HepG2 (cell line): ENCODE measurements around the gene MTMR6. TPM values are rescaled to one million over a fixed set of nuclear protein-coding genes. Genes with fewer than 3 reads are reported as not detected.

Source experiments
- ATAC-seq: fragments of 200-7000 bp; cut with Tn5 transposase; 3 replicates; pipeline ENCODE4 v1.9.1; 2020; ENCODE audit warnings: mild to moderate bottlenecking, moderate library complexity
- BruUV-seq: library from RNA; stranded (reverse); fragments of 400-500 nt; replicated peaks from 2 replicates; lab custom pipeline; 2021; lab: Mats Ljungman, UMichigan
- CTCF ChIA-PET: fragments of 300-600 bp; formaldehyde crosslinking; extraction: SDS; loops from one replicate; lab custom pipeline; 2021; ENCODE audit warnings: low total read pairs, inconsistent platforms, low intra/inter-chr PET ratio; lab: Yijun Ruan, JAX
- POLR2A ChIA-PET: fragments of 350-600 bp; sonication (Branson Sonifier 250); formaldehyde crosslinking; loops from one replicate; lab custom pipeline; 2020; ENCODE audit warnings: antibody characterized with exemption, inconsistent platforms; lab: Yijun Ruan, JAX
- DNase-seq: peaks from one replicate; pipeline ENCODE4 v3.0.0-alpha.2; 2015; ENCODE audit warnings: low spot score
- FAIRE-seq: peaks from 3 replicates; lab custom pipeline; 2011; peaks lifted over from hg19 to GRCh38; lab: Jason Lieb, UNC
- H2AFZ ChIP-seq: one replicate; pipeline ENCODE4 v1.6.1; 2011; ENCODE audit warnings: low read length, inconsistent platforms
- H3K27ac ChIP-seq: fragments of 300-600 bp; 3 replicates; pipeline ENCODE4 v1.8.0; 2011; ENCODE audit warnings: mixed run types, mild to moderate bottlenecking, mixed read lengths, low read length, inconsistent platforms; ENCODE audit not compliant: insufficient read depth; ENCODE audit errors: extremely low read length
- H3K27me3 ChIP-seq, 2 experiments: fragments of 200-600 bp in 1 of 2; 2 replicates in 1 of 2; 3 replicates in 1 of 2; pipeline versions ENCODE4 v1.6.0 to v1.8.0; 2011; ENCODE audit warnings: low read length in 2 of 2, mild to moderate bottlenecking in 2 of 2, moderate library complexity in 2 of 2, inconsistent platforms in 1 of 2; ENCODE audit not compliant: insufficient read depth in 2 of 2, control insufficient read depth in 1 of 2
- H3K36me3 ChIP-seq, 2 experiments: fragments of 200-600 bp in 1 of 2; replicated peaks in 1 of 2; 2 replicates in 1 of 2; 3 replicates in 1 of 2; pipeline versions ENCODE4 v1.5.1 to v1.8.0; 2011; ENCODE audit warnings: low read length in 2 of 2, inconsistent platforms in 1 of 2; ENCODE audit not compliant: insufficient read depth in 2 of 2, control insufficient read depth in 1 of 2
- H3K4me1 ChIP-seq: 2 replicates; pipeline ENCODE4 v1.5.1; 2012; ENCODE audit warnings: low read length, inconsistent platforms; ENCODE audit not compliant: insufficient read depth
- H3K4me2 ChIP-seq: 2 replicates; pipeline ENCODE4 v1.6.0; 2011; ENCODE audit warnings: low read depth, low read length, inconsistent platforms
- H3K4me3 ChIP-seq, 3 experiments: fragments of 200-600 bp in 1 of 3; sonication (generic), shearing (Covaris generic) in 1 of 3; replicated peaks in 1 of 3; 2 replicates each; pipeline ENCODE4 v1.5.1; 2011 to 2016; ENCODE audit warnings: low read length in 3 of 3, inconsistent platforms in 2 of 3, low read depth in 2 of 3, mild to moderate bottlenecking in 2 of 3, control low read depth in 1 of 3, mixed read lengths in 1 of 3; ENCODE audit not compliant: insufficient read depth in 1 of 3
- H3K79me2 ChIP-seq: one replicate; pipeline ENCODE4 v1.6.1; 2011; ENCODE audit warnings: low read length, inconsistent platforms; ENCODE audit not compliant: insufficient read depth
- H3K9ac ChIP-seq: 2 replicates; pipeline ENCODE4 v1.6.0; 2011; ENCODE audit warnings: mild to moderate bottlenecking, low read depth, low read length, inconsistent platforms; ENCODE audit not compliant: insufficient read depth
- H3K9me3 ChIP-seq: 2 replicates; pipeline ENCODE4 v1.5.1; 2012; ENCODE audit warnings: mild to moderate bottlenecking, low read length
- H4K20me1 ChIP-seq: 2 replicates; pipeline ENCODE4 v1.6.0; 2011; ENCODE audit warnings: inconsistent platforms, mild to moderate bottlenecking, low read length, moderate library complexity; ENCODE audit not compliant: insufficient read depth
- CBFB ChIP-seq: sonication (generic); formaldehyde crosslinking; IDR thresholded peaks from 2 replicates; pipeline ENCODE4 v1.4.0; 2020; ENCODE audit warnings: missing genetic modification reagents
- GZF1 ChIP-seq: sonication (generic); formaldehyde crosslinking; IDR thresholded peaks from 2 replicates; pipeline ENCODE4 v1.5.1; 2020; ENCODE audit warnings: mild to moderate bottlenecking, missing genetic modification reagents
- HNRNPLL ChIP-seq: fragments of 200-400 bp; formaldehyde crosslinking; IDR thresholded peaks from 2 replicates; pipeline ENCODE4 v1.6.1; 2017; ENCODE audit warnings: mild to moderate bottlenecking, low read depth, low read length; ENCODE audit not compliant: poor library complexity, severe bottlenecking
- JDP2 ChIP-seq: sonication (generic); formaldehyde crosslinking; IDR thresholded peaks from 2 replicates; pipeline ENCODE4 v1.8.1; 2022; ENCODE audit warnings: missing genetic modification reagents, borderline replicate concordance
- KDM4B ChIP-seq: sonication (generic); formaldehyde crosslinking; IDR thresholded peaks from 2 replicates; pipeline ENCODE4 v1.4.0; 2020; ENCODE audit warnings: missing genetic modification reagents
- KMT2A ChIP-seq: sonication (generic); formaldehyde crosslinking; IDR thresholded peaks from 2 replicates; pipeline ENCODE4 v1.4.0; 2020; ENCODE audit warnings: missing genetic modification reagents
- SMAD3 ChIP-seq: sonication (generic); formaldehyde crosslinking; IDR thresholded peaks from 2 replicates; pipeline ENCODE4 v1.4.0; 2020; ENCODE audit warnings: missing genetic modification reagents
- SOX5 ChIP-seq: IDR thresholded peaks from 2 replicates; pipeline ENCODE4 v1.6.1; 2016; ENCODE audit warnings: borderline replicate concordance
- SP2 ChIP-seq: sonication (generic); formaldehyde crosslinking; IDR thresholded peaks from 2 replicates; pipeline ENCODE4 v1.5.1; 2020; ENCODE audit warnings: mild to moderate bottlenecking, missing genetic modification reagents
- TMF1 ChIP-seq: sonication (generic); formaldehyde crosslinking; IDR thresholded peaks from 2 replicates; pipeline ENCODE4 v1.8.1; 2022; ENCODE audit warnings: low read depth, missing genetic modification reagents
- ZNF251 ChIP-seq: sonication (generic); formaldehyde crosslinking; IDR thresholded peaks from 2 replicates; pipeline ENCODE4 v1.9.0; 2021; ENCODE audit warnings: mild to moderate bottlenecking, missing genetic modification reagents
- ZNF510 ChIP-seq: sonication (generic); formaldehyde crosslinking; IDR thresholded peaks from 2 replicates; pipeline ENCODE4 v1.4.0; 2020; ENCODE audit warnings: low read depth, mild to moderate bottlenecking, missing genetic modification reagents
- ZNF672 ChIP-seq: sonication (generic); formaldehyde crosslinking; IDR thresholded peaks from 2 replicates; pipeline ENCODE4 v1.8.1; 2022; ENCODE audit warnings: missing genetic modification reagents
- ZNF674 ChIP-seq: sonication (generic); formaldehyde crosslinking; IDR thresholded peaks from 2 replicates; pipeline ENCODE4 v1.5.0; 2020; ENCODE audit warnings: low read depth, mild to moderate bottlenecking, missing genetic modification reagents
- ZNF724P ChIP-seq: sonication (generic); formaldehyde crosslinking; IDR thresholded peaks from 2 replicates; pipeline ENCODE4 v1.8.0; 2022; ENCODE audit warnings: missing genetic modification reagents, borderline replicate concordance
- WGBS: methylation state at CpG from one replicate; pipeline ENCODE4 v1.1.6; 2017; ENCODE audit warnings: low lambda C conversion rate; 5-methylcytosine and 5-hydroxymethylcytosine counted together
- in situ Hi-C: cut with HindIII; loops from 2 replicates; pipeline ENCODE4 v1.10.0; 2017; ENCODE audit warnings: low pct_unique_long_range_greater_than_20kb; ENCODE audit not compliant: extremely low pct_ligation_motif_present
- intact Hi-C: fragments of 100-400 bp; cut with micrococcal nuclease; formaldehyde crosslinking; loops from one replicate; pipeline ENCODE4 v1.10.0; 2022; ENCODE audit not compliant: unreplicated experiment
- polyA plus RNA-seq, 8 experiments: library from polyadenylated mRNA; depleted of rRNA in 3 of 8; stranded (reverse) in 7 of 8; unstranded in 1 of 8; fragments of >200 nt; fragmentation: Illumina TruSeq in 4 of 8; extraction: Trizol in 4 of 8; gene quantifications; 2 replicates each; pipeline versions ENCODE4 v1.2.1 to v1.2.3, GENCODE V29; 2011 to 2016; ENCODE audit warnings: low read depth in 4 of 8, missing spikeins in 1 of 8, mixed read lengths in 1 of 8; ENCODE audit not compliant: insufficient read depth in 1 of 8
- total RNA-seq, 5 experiments: library from RNA; depleted of rRNA; stranded (reverse); fragments of >200 nt; fragmentation: Illumina TruSeq; extraction: Trizol; gene quantifications; 2 replicates each; pipeline ENCODE4 v1.2.3, GENCODE V29; 2016; ENCODE audit warnings: low read depth in 1 of 5
- TF ChIP-seq, protein P1 (sequence below): sonication (generic); formaldehyde crosslinking; IDR thresholded peaks from 2 replicates; pipeline ENCODE4 v1.9.0; 2021; ENCODE audit warnings: missing genetic modification reagents, mild to moderate bottlenecking, borderline replicate concordance
- TF ChIP-seq, protein P2 (sequence below): sonication (generic); formaldehyde crosslinking; IDR thresholded peaks from 2 replicates; pipeline ENCODE4 v1.4.0; 2020; ENCODE audit warnings: missing genetic modification reagents
- TF ChIP-seq, protein P3 (sequence below): sonication (generic); formaldehyde crosslinking; IDR thresholded peaks from 2 replicates; pipeline ENCODE4 v1.4.0; 2020; ENCODE audit warnings: missing genetic modification reagents
- TF ChIP-seq, protein P4 (sequence below): IDR thresholded peaks from 2 replicates; pipeline ENCODE4 v1.6.1; 2016

Gene MTMR6
- total and polyA plus RNA-seq, 2 of the 13 experiments (the other 11 are each of a cell fraction or from before 2014, with no cell fraction given), result 3.4 to 7.8 TPM

- POLR2A ChIA-PET, result no interaction called here
- WGBS, result 45% methylated on average over 1 of the region's 1 CpG
- DNase-seq (no peak), ATAC-seq (no peak), FAIRE-seq (no peak)
- in situ Hi-C loops, result no loop called here
- no peaks in the 10 kb centered on the region for H3K9me3 ChIP-seq
- TF ChIP-seq, protein P1, sequence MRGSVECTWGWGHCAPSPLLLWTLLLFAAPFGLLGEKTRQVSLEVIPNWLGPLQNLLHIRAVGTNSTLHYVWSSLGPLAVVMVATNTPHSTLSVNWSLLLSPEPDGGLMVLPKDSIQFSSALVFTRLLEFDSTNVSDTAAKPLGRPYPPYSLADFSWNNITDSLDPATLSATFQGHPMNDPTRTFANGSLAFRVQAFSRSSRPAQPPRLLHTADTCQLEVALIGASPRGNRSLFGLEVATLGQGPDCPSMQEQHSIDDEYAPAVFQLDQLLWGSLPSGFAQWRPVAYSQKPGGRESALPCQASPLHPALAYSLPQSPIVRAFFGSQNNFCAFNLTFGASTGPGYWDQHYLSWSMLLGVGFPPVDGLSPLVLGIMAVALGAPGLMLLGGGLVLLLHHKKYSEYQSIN (CRISPR knock-in tag), result no peak
- TF ChIP-seq HNRNPLL (no peak), GZF1 (CRISPR knock-in tag) (no peak), ZNF724P (no peak), JDP2 (CRISPR knock-in tag) (no peak), KMT2A (CRISPR knock-in tag) (no peak), ZNF251 (CRISPR knock-in tag) (no peak), KDM4B (CRISPR knock-in tag) (no peak), ZNF672 (CRISPR knock-in tag) (no peak), ZNF510 (CRISPR knock-in tag) (no peak), TMF1 (CRISPR knock-in tag) (no peak), ZNF674 (CRISPR knock-in tag) (no peak), CBFB (CRISPR knock-in tag) (no peak), SMAD3 (CRISPR knock-in tag) (no peak), SP2 (CRISPR knock-in tag) (no peak), SOX5 (CRISPR knock-in tag) (no peak)
- TF ChIP-seq, protein P2, sequence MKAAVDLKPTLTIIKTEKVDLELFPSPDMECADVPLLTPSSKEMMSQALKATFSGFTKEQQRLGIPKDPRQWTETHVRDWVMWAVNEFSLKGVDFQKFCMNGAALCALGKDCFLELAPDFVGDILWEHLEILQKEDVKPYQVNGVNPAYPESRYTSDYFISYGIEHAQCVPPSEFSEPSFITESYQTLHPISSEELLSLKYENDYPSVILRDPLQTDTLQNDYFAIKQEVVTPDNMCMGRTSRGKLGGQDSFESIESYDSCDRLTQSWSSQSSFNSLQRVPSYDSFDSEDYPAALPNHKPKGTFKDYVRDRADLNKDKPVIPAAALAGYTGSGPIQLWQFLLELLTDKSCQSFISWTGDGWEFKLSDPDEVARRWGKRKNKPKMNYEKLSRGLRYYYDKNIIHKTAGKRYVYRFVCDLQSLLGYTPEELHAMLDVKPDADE (CRISPR knock-in tag), result no peak
- TF ChIP-seq, protein P3, sequence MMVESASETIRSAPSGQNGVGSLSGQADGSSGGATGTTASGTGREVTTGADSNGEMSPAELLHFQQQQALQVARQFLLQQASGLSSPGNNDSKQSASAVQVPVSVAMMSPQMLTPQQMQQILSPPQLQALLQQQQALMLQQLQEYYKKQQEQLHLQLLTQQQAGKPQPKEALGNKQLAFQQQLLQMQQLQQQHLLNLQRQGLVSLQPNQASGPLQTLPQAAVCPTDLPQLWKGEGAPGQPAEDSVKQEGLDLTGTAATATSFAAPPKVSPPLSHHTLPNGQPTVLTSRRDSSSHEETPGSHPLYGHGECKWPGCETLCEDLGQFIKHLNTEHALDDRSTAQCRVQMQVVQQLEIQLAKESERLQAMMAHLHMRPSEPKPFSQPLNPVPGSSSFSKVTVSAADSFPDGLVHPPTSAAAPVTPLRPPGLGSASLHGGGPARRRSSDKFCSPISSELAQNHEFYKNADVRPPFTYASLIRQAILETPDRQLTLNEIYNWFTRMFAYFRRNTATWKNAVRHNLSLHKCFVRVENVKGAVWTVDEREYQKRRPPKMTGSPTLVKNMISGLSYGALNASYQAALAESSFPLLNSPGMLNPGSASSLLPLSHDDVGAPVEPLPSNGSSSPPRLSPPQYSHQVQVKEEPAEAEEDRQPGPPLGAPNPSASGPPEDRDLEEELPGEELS (CRISPR knock-in tag), result no peak
- TF ChIP-seq, protein P4, sequence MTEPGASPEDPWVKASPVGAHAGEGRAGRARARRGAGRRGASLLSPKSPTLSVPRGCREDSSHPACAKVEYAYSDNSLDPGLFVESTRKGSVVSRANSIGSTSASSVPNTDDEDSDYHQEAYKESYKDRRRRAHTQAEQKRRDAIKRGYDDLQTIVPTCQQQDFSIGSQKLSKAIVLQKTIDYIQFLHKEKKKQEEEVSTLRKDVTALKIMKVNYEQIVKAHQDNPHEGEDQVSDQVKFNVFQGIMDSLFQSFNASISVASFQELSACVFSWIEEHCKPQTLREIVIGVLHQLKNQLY (CRISPR knock-in tag), result no peak
- peaks cover 1% of the 10 kb centered on the region for H3K79me2 ChIP-seq
- peaks cover 10% of the 10 kb centered on the region; the same call in 1 of the 2 replicates for H3K4me1 ChIP-seq
- no TSS peak for BruUV-seq
- H3K27ac ChIP-seq, result no peak overlapping the region
- H2AFZ ChIP-seq, result no peak overlapping the region
- H3K9ac ChIP-seq, result no peak overlapping the region
- no peaks in the 10 kb centered on the region for H4K20me1 ChIP-seq
- H3K4me2 ChIP-seq, result no peak overlapping the region
- intact Hi-C loops, result no loop called here
- H3K4me3 ChIP-seq, result no peak overlapping the region
- H3K36me3 ChIP-seq, result no peaks in the 10 kb centered on the region
- CTCF ChIA-PET, result no interaction called here
- H3K27me3 ChIP-seq, result peaks cover 0 to 16% of the 10 kb centered on the region in 2 experiments; a peak in 2 of 5 replicates
These were observed 4.4 kb upstream of the MTMR6 start for GRCh38 chr13:25291691-25292090.
